GM21528 (cell line): Measurements from ENCODE around the gene TOR3A.
"Not testable (repeated sequence)": the region's sequence is repeated elsewhere in the genome, so short reads cannot be mapped to it uniquely, and the experiment has no call there.

Experiments used
- ATAC-seq: cut with Tn5 transposase; IDR thresholded peaks from one replicate; pipeline ENCODE4 v1.9.1; 2021; ENCODE audit warnings: mild to moderate bottlenecking, moderate library complexity; ENCODE audit not compliant: unreplicated experiment, low FRiP score

Gene TOR3A

GRCh38 chr1:179104611-179105250 is 22.9 kb downstream of the TOR3A start:
- no peak for ATAC-seq

GRCh38 chr1:179105393-179105792 is 23.5 kb downstream of the TOR3A start:
- no peak for ATAC-seq

DNA sequence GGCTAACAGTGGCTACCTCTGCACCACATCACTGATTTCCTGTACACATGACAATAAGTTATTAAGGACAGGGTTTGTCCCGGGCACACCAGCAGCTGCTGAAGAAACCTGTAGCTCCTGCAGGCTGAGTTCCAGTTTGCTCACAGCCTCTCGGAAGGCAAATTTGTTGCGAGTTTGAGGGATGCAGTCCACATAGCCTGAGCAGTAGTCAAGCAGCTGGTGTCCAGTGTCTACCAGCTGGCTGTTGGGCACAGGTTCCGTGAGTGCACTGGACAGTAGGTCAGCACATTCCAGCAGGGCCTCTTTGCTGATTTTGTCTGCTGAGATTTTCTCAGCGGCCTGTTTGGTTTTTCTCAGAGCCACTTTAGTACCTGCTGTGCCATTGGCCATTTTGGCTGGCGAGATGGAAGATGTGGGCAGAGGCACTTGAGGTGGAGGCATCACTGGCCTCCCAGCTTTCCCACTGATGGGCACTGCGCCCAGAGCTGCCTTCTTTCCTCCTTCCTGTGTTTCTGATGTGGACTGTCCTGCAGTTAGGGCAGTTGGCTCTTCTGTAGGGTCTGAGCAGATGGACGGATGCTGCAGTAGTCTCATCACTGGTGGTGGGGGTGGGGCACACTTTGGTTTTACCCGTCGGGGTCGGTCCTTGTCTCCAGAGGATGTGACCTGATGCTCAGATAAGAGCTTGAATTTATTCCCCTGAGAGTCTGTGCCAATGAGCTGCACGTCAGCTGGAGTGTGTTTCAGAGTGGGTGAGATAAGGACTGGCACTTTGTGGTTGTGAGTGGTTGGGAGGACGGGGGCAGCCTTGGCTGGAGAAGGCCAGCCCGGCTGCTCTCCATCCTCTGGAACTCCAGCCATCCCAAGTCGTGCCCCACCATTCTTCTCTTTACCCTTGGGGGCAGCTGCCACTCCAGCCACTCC is 26.1 kb downstream of the TOR3A start:
- ATAC-seq, result no peak

DNA sequence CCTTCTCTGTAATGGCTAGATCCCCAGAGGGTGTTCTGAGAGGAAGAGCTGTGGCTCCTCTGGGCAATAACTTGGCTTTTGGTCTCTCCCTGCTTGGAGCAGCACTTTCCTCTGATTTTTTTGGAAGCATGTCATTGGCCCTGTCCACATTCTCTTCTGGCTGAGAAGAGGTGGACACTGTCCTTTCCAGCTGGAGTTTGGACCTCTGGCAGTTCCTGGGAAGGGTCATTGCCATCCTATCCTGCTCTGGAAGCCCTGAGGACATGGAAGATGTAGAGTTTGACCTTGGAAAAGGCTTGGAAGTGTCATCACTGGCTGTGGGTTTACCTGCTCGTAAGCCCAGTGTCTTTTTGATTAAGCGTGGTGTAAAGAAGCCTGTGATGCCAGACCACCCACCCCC is 26.8 kb downstream of the TOR3A start:
- ATAC-seq, result no peak

DNA sequence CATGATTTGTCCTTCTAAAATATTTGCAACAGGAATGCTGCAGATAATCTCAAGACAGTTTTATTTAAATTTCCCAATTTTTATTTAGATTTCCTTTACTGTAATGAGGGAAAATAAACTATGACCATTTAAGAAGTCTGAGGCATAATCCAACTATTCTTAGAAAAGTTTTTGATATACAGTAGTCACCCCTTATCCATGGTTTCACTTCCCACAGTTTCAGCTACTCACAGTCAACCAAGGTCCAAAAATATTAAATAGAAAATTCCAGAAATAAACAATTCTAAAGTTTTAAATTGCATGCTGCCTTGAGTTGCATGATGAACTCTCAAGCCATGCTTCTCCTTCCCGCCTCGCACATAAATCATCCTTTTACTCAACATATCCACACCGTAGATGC is 33.3 kb downstream of the TOR3A start:
- no peak for ATAC-seq

GRCh38 chr1:179119513-179119912 is 37.6 kb downstream of the TOR3A start:
- no peak for ATAC-seq

DNA sequence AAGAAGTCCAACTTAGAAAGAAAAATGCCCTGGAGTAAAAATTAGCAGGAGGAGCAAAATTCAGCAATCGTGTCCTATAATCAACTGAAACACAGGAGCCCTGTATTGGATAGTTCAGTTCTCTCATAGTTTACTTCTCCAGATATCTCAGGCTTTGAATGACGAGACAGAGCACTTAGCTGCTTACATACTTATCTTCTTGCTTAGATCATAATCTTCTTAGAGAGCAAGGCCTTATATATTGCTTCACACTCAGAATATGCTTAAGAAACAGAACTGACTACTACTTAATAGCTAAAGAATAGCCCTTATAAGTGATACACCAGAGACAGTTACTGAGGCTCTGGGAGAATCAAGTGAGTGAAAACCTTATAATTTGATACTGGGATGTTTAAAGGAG is 38.9 kb downstream of the TOR3A start:
- no peak for ATAC-seq

DNA sequence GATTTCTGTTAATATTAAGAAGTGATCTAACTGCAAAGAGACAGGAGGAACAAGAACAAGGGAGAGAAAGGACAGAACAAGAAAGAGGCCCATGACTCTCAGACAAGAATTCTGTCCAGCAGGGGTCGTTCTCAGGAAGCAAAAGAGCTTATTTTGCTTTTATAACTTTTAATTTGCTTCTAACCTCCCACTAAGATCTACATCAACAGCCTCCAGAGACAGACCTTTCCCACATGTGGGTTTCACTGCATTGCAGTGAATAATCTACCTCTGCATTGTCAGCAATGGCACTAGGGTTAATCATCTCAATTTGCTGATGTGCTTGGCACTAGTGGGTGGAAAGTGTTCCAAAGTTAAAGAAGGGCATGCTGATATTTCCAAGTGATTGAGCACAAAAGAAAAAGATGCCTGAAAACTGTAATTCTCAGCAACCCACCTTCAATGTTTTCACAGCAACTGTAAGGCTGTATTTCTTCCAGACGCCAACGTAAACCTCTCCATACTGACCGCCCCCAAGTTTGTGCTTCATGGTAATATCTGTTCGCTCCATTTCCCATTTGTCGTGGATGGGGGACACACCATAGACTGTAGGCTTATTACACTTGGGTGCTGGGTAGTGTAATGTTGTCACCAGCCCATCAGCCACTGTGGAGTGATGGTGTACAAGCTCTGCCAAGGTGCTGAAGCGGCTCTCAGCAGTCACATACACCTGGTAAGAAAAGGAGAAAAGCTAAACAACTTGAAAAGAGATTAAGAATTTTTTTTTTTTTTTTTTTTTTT is 39.5 kb downstream of the TOR3A start:
- no peak for ATAC-seq

DNA sequence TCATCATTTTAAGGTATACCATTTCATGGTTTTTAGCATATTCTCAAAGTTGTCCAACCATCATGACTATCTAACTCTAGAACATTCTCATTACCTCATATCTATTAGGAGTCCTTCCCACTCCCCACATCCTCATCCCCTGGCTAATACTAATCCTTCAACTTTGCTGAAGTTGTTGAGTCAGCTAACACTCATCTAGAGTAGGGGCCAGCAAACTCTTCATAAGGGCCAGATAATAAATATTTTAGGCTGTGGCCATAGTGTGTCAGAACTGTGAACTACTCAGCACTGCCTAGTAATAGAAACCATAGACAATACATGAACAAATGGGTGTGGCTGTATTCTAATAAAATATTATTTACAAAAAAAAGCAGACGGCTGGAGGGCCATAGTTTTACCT is 43.0 kb downstream of the TOR3A start:
- ATAC-seq, result no peak

- no peak for ATAC-seq
Measured at GRCh38 chr1:179126338-179127060, 44.6 kb downstream of the TOR3A start.

GRCh38 chr1:179127163-179127895 is 45.5 kb downstream of the TOR3A start:
- no peak for ATAC-seq

GRCh38 chr1:179128520-179128919 is 46.6 kb downstream of the TOR3A start:
- ATAC-seq, result no peak

GRCh38 chr1:179129702-179130473 is 48.0 kb downstream of the TOR3A start:
- ATAC-seq, result peak; percentile 97

GRCh38 chr1:179135168-179135567 is 53.3 kb downstream of the TOR3A start:
- not testable (repeated sequence) for ATAC-seq

GRCh38 chr1:179135707-179136106 is 53.8 kb downstream of the TOR3A start:
- ATAC-seq, result not testable (repeated sequence)

DNA sequence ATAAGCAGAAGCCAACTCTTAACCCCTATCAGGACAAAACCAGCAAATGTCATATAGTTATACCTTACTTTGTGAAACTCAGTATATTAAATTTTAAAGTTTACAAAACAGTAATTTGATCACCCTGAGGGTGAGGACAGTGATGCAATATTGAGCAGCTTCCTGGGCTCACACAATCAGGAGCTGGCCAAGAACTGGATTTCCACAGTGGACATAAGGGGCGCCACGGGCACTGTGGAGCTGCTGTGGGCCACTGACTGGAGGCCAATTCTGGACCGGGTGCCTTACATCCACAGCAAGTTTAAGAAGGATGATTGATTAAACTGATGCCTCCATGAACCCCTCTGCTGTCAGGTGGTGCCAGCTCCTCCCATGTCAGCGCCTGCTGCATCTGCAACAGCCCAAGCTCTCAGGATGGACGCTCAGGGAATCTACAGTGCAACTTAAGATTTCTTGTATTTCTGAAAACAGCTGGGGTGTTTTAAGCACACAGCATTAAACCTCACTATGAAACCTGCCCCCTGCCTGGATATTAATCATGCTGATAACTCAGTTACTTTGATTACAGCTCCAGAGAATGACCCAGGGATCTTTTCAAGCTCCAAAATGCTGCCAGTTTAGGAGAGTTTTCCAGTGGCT is 55.9 kb downstream of the TOR3A start:
- ATAC-seq, result no peak

DNA sequence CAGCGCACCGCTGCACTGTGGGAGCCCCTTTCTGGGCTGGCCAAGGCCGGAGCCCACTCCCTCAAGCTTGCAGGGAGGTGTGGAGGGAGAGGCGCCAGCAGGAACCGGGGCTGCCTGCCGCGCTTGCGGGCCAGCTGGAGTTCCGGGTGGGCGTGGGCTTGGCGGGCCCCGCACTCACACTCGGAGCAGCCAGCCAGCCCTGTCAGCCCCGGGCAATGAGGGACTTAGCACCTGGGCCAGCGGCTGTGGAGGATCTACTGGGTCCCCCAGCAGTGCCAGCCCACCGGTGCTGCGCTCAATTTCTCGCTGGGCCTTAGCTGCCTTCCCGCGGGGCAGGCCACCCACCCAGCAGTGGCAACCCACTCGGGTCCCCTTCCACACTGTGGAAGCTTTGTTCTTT is 56.9 kb downstream of the TOR3A start:
- not testable (repeated sequence) for ATAC-seq

DNA sequence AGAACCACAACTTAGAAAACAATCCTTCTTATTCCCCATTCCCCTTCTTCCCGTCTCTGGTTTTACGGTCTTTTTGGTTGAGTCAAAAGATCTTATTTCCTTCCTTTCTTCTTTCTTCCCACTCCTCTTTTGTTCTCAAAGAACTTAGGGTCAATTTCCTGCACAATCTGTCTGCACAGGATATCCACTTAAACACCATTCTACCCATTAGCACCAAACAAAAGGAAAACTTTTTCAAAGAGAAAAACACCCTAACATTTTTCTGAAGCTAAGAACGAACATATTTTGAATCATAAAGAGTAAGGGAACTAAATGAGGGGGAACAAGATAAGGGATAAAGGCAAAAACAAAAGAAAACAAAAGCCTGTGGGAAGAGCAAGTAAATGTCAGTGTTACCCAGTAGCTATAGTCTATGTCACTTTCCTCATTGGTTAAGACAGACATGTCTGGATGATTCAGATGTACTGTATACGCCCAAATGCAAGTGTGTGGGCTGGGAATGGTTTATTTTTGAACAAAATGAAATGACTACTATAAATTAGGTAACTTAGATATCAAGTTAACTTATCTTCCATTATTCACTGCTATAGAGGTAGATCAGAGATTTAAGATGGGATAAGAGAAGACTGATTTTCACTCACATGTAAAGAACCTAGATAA is 59.9 kb downstream of the TOR3A start:
- ATAC-seq, result no peak
